ENCODE results near the gene FARS2. TPM values are rescaled to one million over a fixed set of nuclear protein-coding genes. Genes with fewer than 3 reads are reported as not detected.

The FARS2 gene
- polyA plus RNA-seq, 1 of the 3 experiments (the other 2 are of a cell fraction): 12.5 TPM

DNA sequence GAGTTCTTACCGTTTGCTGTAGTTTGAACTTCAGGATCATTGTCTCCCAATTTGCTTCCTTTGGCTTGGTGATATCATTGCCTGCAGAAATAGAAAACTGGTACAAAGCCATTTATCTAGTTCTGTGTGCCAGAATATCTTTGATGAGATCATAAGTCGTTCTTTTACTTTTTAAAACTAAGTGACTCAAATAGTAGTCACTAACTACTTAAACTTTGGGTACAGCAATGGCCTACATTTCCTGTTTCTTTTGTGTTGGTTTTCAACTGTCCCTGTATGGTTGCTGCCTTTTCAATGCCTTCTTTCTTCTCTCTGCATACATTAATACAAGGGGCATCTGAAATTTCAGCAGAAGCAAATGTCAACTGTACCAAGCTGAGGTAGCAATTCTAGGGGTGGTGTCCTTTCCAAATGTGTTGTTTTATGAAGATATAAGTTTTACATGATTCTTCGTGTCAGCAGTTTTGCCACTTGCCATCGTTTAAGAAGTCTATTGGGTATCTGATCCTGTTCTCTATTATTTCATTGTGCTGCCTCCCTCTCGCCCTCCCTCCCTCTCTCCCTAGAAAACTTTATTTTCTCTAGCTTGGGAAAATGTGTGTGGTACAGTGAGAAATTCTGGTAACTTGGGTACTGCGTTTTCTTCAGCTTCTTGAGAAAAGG lies 238.5 kb downstream of the FARS2 start (continued):
- TF ChIP-seq USF1 (IDR thresholded peaks at IDR 0.05; ENCODE audit: borderline replicate concordance, low read depth) (no peak), CTCF (IDR thresholded peaks at IDR 0.05) (no peak), EZH2phosphoT487 (IDR thresholded peaks at IDR 0.05; ENCODE audit: borderline replicate concordance, low read depth) (no peak), RFX5 (IDR thresholded peaks at IDR 0.05; ENCODE audit: low read length) (no peak), JUND (IDR thresholded peaks at IDR 0.05) (peak; percentile 72)
- TF ChIP-seq, protein P1, sequence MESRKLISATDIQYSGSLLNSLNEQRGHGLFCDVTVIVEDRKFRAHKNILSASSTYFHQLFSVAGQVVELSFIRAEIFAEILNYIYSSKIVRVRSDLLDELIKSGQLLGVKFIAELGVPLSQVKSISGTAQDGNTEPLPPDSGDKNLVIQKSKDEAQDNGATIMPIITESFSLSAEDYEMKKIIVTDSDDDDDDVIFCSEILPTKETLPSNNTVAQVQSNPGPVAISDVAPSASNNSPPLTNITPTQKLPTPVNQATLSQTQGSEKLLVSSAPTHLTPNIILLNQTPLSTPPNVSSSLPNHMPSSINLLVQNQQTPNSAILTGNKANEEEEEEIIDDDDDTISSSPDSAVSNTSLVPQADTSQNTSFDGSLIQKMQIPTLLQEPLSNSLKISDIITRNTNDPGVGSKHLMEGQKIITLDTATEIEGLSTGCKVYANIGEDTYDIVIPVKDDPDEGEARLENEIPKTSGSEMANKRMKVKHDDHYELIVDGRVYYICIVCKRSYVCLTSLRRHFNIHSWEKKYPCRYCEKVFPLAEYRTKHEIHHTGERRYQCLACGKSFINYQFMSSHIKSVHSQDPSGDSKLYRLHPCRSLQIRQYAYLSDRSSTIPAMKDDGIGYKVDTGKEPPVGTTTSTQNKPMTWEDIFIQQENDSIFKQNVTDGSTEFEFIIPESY (IDR thresholded peaks at IDR 0.05; ENCODE audit: borderline replicate concordance, low read depth): no peak

DNA sequence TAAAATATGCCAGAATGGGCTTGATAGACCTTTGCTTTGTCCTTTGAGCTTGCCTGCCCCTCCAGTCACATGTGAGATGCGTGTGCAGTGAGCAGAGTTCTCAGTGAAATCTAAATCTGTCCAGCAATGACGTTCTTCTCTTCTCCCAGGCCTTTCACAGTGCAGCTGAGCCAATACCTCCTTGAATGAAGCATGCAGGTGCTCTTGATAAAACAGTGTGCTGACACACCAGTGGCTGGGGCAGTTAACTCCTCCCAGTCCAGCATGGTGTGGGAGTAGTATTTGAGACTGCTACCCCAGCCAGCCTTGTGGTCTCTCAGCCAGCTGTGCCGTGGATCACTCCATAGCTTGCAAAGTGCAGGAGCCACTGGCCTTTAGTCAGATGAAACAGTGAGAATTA lies 240.5 kb downstream of the FARS2 start:
- Histone ChIP-seq H2AFZ (ENCODE audit: low read depth) (no peak overlapping the region), H3K9ac (no peak overlapping the region), H3K27ac (ENCODE audit: low read depth in 2 of 2, low read length in 1 of 2) (no peak overlapping the region), H3K9me2 (no peaks in the 10 kb centered on the region), H3K4me2 (no peak overlapping the region), H3K79me2 (ENCODE audit: insufficient read depth) (no peaks in the 10 kb centered on the region; the same call in 1 of the 2 replicates), H3K4me1 (ENCODE audit: control insufficient read depth in 1 of 2, insufficient read depth in 2 of 2, low read depth in 1 of 2, low read length in 1 of 2) (peaks cover 0 to 27% of the 10 kb centered on the region in 2 experiments; a peak in 3 of 4 replicates), H3K4me3 (ENCODE audit: low read depth in 2 of 2, low read length in 1 of 2) (no peak overlapping the region), H3F3A (replicated peaks; ENCODE audit: insufficient read depth) (peaks cover 36% of the 10 kb centered on the region), H3K9me3 (no peaks in the 10 kb centered on the region), H3K36me3 (replicated peaks in 1 of 2; ENCODE audit: control insufficient read depth in 1 of 2, insufficient read depth in 2 of 2, low read length in 1 of 2) (no peaks in the 10 kb centered on the region), H3K27me3 (ENCODE audit: insufficient read depth) (no peaks in the 10 kb centered on the region), H4K20me1 (ENCODE audit: insufficient read depth) (no peaks in the 10 kb centered on the region)
- DNase-seq: no peak
- TF ChIP-seq SIN3A (IDR thresholded peaks at IDR 0.05; ENCODE audit: borderline replicate concordance, low read depth, low read length): no peak
- no peak for TF ChIP-seq FOSL2 (IDR thresholded peaks at IDR 0.05; ENCODE audit: borderline replicate concordance, low read depth)
- TF ChIP-seq JUND (IDR thresholded peaks at IDR 0.05): no peak
- no peak for TF ChIP-seq EZH2phosphoT487 (IDR thresholded peaks at IDR 0.05; ENCODE audit: borderline replicate concordance, low read depth)
- no peak for TF ChIP-seq MXI1 (IDR thresholded peaks at IDR 0.05; ENCODE audit: low read depth, low read length)
- no peak for TF ChIP-seq PBX3 (IDR thresholded peaks at IDR 0.05)
- no peak for TF ChIP-seq TEAD4 (IDR thresholded peaks at IDR 0.05; ENCODE audit: borderline replicate concordance, insufficient read depth)
- TF ChIP-seq TCF12 (IDR thresholded peaks at IDR 0.05): no peak
- TF ChIP-seq, protein P2, sequence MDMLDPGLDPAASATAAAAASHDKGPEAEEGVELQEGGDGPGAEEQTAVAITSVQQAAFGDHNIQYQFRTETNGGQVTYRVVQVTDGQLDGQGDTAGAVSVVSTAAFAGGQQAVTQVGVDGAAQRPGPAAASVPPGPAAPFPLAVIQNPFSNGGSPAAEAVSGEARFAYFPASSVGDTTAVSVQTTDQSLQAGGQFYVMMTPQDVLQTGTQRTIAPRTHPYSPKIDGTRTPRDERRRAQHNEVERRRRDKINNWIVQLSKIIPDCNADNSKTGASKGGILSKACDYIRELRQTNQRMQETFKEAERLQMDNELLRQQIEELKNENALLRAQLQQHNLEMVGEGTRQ (IDR thresholded peaks at IDR 0.05; ENCODE audit: borderline replicate concordance, low read depth, low read length): no peak
- TF ChIP-seq NFIC (IDR thresholded peaks at IDR 0.05; ENCODE audit: borderline replicate concordance): no peak
- TF ChIP-seq MAX (IDR thresholded peaks at IDR 0.05; ENCODE audit: low read depth): no peak
- TF ChIP-seq TAF1 (IDR thresholded peaks at IDR 0.05; ENCODE audit: borderline replicate concordance, low read depth, low read length): no peak
- no peak for TF ChIP-seq SMC3 (IDR thresholded peaks at IDR 0.05; ENCODE audit: low read depth, low read length)
- no peak for TF ChIP-seq GATA2 (CRISPR knock-in tag; IDR thresholded peaks at IDR 0.05)
- ChIA-PET POLR2A (no interaction called here), CTCF (interaction anchor here (1.1 kb wide), 1 partner anchor 31 kb away, joined by 4 read pairs; no protein-coding TSS in a partner anchor)
- WGBS (ENCODE audit: low lambda C conversion rate): 95% methylated on average over 2 of the region's 3 CpGs
